Breast epithelium (tissue), 4 donors: Measurements from ENCODE around the gene TPST1. TPM values are rescaled to one million over a fixed set of nuclear protein-coding genes. Genes with fewer than 3 reads are reported as not detected.
"Not testable (repeated sequence)": the region's sequence is repeated elsewhere in the genome, so short reads cannot be mapped to it uniquely, and the experiment has no call there.

Experiments used
- DNase-seq, 2 donors: peaks; one replicate each; pipeline ENCODE4 v3.0.0-alpha.2; 2019; ENCODE audit warnings: low spot score in 2 of 2
- H3K27ac ChIP-seq, 2 donors: fragments of 200-600 bp; sonication (generic) in 1 of 2; one replicate each; pipeline ENCODE4 v1.5.1; 2016 to 2019; ENCODE audit warnings: mild to moderate bottlenecking in 1 of 2
- H3K27me3 ChIP-seq, 2 donors: fragments of 200-600 bp; sonication (generic) in 1 of 2; one replicate each; pipeline versions ENCODE4 v1.5.1 to v1.6.0; 2017 to 2019; ENCODE audit warnings: control low read depth in 1 of 2, mild to moderate bottlenecking in 1 of 2
- H3K36me3 ChIP-seq: fragments of 200-600 bp; one replicate; pipeline ENCODE4 v1.5.1; 2019
- H3K4me1 ChIP-seq, 2 donors: fragments of 200-600 bp; sonication (generic); one replicate each; pipeline ENCODE4 v1.5.1; 2016 to 2019; ENCODE audit warnings: control low read depth in 1 of 2
- H3K4me3 ChIP-seq, 3 donors: fragments of 200-600 bp; sonication (generic); 1 replicate in 2 of 3; 2 replicates in 1 of 3; pipeline ENCODE4 v1.5.1; 2016 to 2019; ENCODE audit warnings: mild to moderate bottlenecking in 3 of 3, moderate library complexity in 2 of 3
- H3K9me3 ChIP-seq, 2 donors: fragments of 200-600 bp; sonication (generic) in 1 of 2; one replicate each; pipeline ENCODE4 v1.5.1; 2016 to 2019; ENCODE audit warnings: control low read depth in 1 of 2
- CTCF ChIP-seq, 3 donors: fragments of 450-650 bp; IDR thresholded peaks; one replicate each; pipeline ENCODE4 v1.5.1; 2016 to 2017; ENCODE audit warnings: antibody characterized with exemption in 3 of 3, mild to moderate bottlenecking in 3 of 3, moderate library complexity in 3 of 3
- POLR2A ChIP-seq: fragments of 450-650 bp; IDR thresholded peaks from one replicate; pipeline ENCODE4 v1.6.1; 2016; ENCODE audit warnings: antibody characterized with exemption, mild to moderate bottlenecking, moderate library complexity
- POLR2AphosphoS5 ChIP-seq, 3 donors: sonication (generic); formaldehyde crosslinking; IDR thresholded peaks; one replicate each; pipeline ENCODE4 v1.6.1; 2017; ENCODE audit warnings: antibody characterized with exemption in 3 of 3
- intact Hi-C: fragments of 100-400 bp; cut with DNase I; formaldehyde crosslinking; loops from one replicate; pipeline ENCODE4 v1.15.1; 2023; ENCODE audit warnings: low total_unique reads
- total RNA-seq, 3 donors: library from RNA; depleted of rRNA; stranded (reverse); fragments of >200 nt; gene quantifications; one replicate each; pipeline ENCODE4 v1.1.0, GENCODE V29; 2016

Gene TPST1
- total RNA-seq, 3 donors from 2014 or later = 23.2 to 34.4 (median 23.3) TPM

- H3K4me1 ChIP-seq = no peaks in the 10 kb centered on the region
- H3K4me3 ChIP-seq = no peak overlapping the region
- intact Hi-C loops = no loop called here
- H3K36me3 ChIP-seq = no peaks in the 10 kb centered on the region
- H3K27ac ChIP-seq = peak overlapping the region in 1 of 2 donors; percentile 38
- TF ChIP-seq POLR2AphosphoS5 (IDR thresholded peaks at IDR 0.05) = no peak
- TF ChIP-seq POLR2A = no peak
- TF ChIP-seq CTCF (IDR thresholded peaks at IDR 0.05) = no peak
- no peaks in the 10 kb centered on the region for H3K9me3 ChIP-seq
- DNase-seq = no peak
- H3K27me3 ChIP-seq = no peaks in the 10 kb centered on the region
Measured at GRCh38 chr7:66356277-66356721, 151.2 kb downstream of the TPST1 start.

DNA sequence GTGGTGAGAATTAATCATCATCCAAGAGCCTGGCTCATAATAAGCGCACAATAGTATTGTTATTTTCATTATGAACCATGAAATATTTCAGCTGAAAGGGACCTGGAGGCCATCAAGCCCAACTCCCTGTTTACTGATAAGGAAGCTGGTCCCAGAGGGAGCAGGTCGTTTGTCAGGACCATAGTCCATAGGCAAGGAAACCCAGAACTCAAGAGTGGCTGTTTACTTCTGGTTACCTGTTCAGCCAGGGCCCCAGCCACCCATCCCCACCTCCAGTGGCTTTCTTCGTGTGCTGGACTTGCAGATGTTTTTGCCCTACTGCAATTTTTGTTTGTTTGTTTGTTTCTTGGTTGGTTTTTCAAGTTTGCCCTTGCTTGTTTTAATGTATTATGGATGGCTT is 152.0 kb downstream of the TPST1 start:
- Histone ChIP-seq H3K4me3 (no peak overlapping the region), H3K36me3 (no peaks in the 10 kb centered on the region), H3K27me3 (no peaks in the 10 kb centered on the region), H3K27ac (peak overlapping the region in 1 of 2 donors; percentile 38), H3K4me1 (no peaks in the 10 kb centered on the region), H3K9me3 (no peaks in the 10 kb centered on the region)
- intact Hi-C loops = no loop called here
- DNase-seq = no peak
- TF ChIP-seq POLR2A (no peak), POLR2AphosphoS5 (IDR thresholded peaks at IDR 0.05) (no peak), CTCF (IDR thresholded peaks at IDR 0.05) (no peak)

- intact Hi-C loops = no loop called here
- Histone ChIP-seq H3K36me3 (no peaks in the 10 kb centered on the region), H3K4me1 (no peaks in the 10 kb centered on the region), H3K27ac (peak overlapping the region; percentile 40 to 65), H3K9me3 (no peaks in the 10 kb centered on the region), H3K27me3 (no peaks in the 10 kb centered on the region), H3K4me3 (no peak overlapping the region)
- DNase-seq = peak in 1 of 2 donors; percentile 56
- TF ChIP-seq CTCF (IDR thresholded peaks at IDR 0.05) (no peak), POLR2A (no peak), POLR2AphosphoS5 (IDR thresholded peaks at IDR 0.05) (no peak)
Measured at GRCh38 chr7:66359656-66360211, 154.6 kb downstream of the TPST1 start.

DNA sequence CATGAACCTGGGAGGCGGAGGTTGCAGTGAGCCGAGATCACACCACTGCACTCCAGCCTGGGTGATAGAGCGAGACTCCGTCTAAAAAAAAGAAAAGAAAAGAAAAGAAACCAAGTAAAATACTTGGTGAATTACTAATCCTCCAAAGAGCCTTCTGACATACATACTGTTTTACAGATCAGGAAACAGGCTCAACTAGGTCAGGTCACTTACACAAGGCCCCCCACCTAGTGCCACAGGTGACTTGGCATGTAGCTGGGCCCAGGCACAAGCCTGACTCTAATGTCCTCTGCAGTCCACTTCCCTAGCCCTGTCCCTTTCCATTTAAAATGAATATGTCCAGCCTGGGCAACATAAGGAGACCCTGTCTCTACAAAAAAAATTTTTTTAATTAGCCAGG is 157.0 kb downstream of the TPST1 start:
- H3K36me3 ChIP-seq = no peaks in the 10 kb centered on the region
- no peaks in the 10 kb centered on the region for H3K9me3 ChIP-seq
- no peaks in the 10 kb centered on the region for H3K4me1 ChIP-seq
- TF ChIP-seq POLR2A (no peak), CTCF (IDR thresholded peaks at IDR 0.05) (no peak), POLR2AphosphoS5 (IDR thresholded peaks at IDR 0.05) (no peak)
- H3K4me3 ChIP-seq = no peak overlapping the region
- no peak overlapping the region for H3K27ac ChIP-seq
- no peak for DNase-seq
- intact Hi-C loops = no loop called here
- H3K27me3 ChIP-seq = no peaks in the 10 kb centered on the region

DNA sequence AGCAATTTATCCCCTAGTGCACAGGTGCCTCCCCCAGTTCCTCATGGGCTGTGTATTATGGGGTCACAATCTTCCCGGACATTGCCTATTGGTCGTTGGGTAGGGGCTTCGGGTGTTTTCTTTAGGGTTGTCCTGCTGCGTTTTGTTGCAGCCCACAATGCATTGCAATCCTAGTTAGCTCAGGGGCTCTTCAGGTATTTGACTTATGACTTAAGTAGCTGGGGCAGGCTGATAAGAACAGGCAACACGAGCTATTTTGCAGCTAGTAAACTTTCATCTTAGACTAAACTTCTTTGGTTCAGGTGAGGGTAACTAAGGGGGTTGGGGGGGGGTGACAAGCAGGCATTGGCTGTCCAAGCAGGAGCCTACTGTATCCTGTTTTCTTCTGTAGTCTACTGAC is 158.5 kb downstream of the TPST1 start:
- TF ChIP-seq CTCF (IDR thresholded peaks at IDR 0.05) (no peak), POLR2A (no peak), POLR2AphosphoS5 (IDR thresholded peaks at IDR 0.05) (no peak)
- intact Hi-C loops = no loop called here

GRCh38 chr7:66365031-66365430 is 159.9 kb downstream of the TPST1 start:
- intact Hi-C loops = not testable (repeated sequence)

More for the DNA sequence above, 158.5 kb downstream of the TPST1 start:
- Histone ChIP-seq H3K4me3 (no peak overlapping the region), H3K36me3 (no peaks in the 10 kb centered on the region), H3K4me1 (no peaks in the 10 kb centered on the region), H3K9me3 (no peaks in the 10 kb centered on the region), H3K27me3 (no peaks in the 10 kb centered on the region), H3K27ac (no peak overlapping the region)
- DNase-seq = no peak

More at GRCh38 chr7:66365031-66365430, 159.9 kb downstream of the TPST1 start:
- H3K27ac ChIP-seq, H3K4me3 ChIP-seq, H3K4me1 ChIP-seq, H3K36me3 ChIP-seq, H3K9me3 ChIP-seq, DNase-seq, H3K27me3 ChIP-seq: not testable (repeated sequence)
